Measurements from ENCODE around the gene ACE.

- no peak for TF ChIP-seq CTCF (IDR thresholded peaks at IDR 0.05)
- no peak for TF ChIP-seq EZH2 (IDR thresholded peaks at IDR 0.05)
- TF ChIP-seq EZH2phosphoT487 (IDR thresholded peaks at IDR 0.05) = no peak
These were observed 4.6 kb downstream of the ACE start for GRCh38 chr17:63481488-63481870.

Measured in neural progenitor cell (in vitro differentiated cells).